GM15510 (cell line): ENCODE results near the gene FAM222A.

Source experiments
- POLR2A ChIP-seq: IDR thresholded peaks from 3 replicates; pipeline ENCODE4 v1.6.1; 2011; ENCODE audit warnings: borderline replicate concordance; ENCODE audit not compliant: insufficient read length; ENCODE audit errors: extremely low read depth

Gene FAM222A

GRCh38 chr12:109741286-109741969 lies 27.8 kb downstream of the FAM222A start:
- TF ChIP-seq POLR2A: no peak

- no peak for TF ChIP-seq POLR2A
Measured at GRCh38 chr12:109741970-109742703, 28.5 kb downstream of the FAM222A start.

GRCh38 chr12:109743076-109743910 lies 29.7 kb downstream of the FAM222A start:
- TF ChIP-seq POLR2A: no peak

GRCh38 chr12:109744026-109744425 lies 30.4 kb downstream of the FAM222A start:
- TF ChIP-seq POLR2A: no peak

- no peak for TF ChIP-seq POLR2A
Measured at GRCh38 chr12:109744986-109745942, 31.6 kb downstream of the FAM222A start.

GRCh38 chr12:109752117-109753053 lies 38.8 kb downstream of the FAM222A start:
- TF ChIP-seq POLR2A: no peak

- no peak for TF ChIP-seq POLR2A
Measured at GRCh38 chr12:109753054-109753401, 39.4 kb downstream of the FAM222A start.

GRCh38 chr12:109753959-109754358 lies 40.3 kb downstream of the FAM222A start:
- no peak for TF ChIP-seq POLR2A

- no peak for TF ChIP-seq POLR2A
Measured at GRCh38 chr12:109756457-109756856, 42.8 kb downstream of the FAM222A start.

- no peak for TF ChIP-seq POLR2A
Measured at GRCh38 chr12:109757671-109758265, 44.1 kb downstream of the FAM222A start.

GRCh38 chr12:109758426-109759420 lies 45.1 kb downstream of the FAM222A start:
- no peak for TF ChIP-seq POLR2A

GRCh38 chr12:109759595-109759994 lies 46.0 kb downstream of the FAM222A start:
- TF ChIP-seq POLR2A: no peak
